NB4 (cell line): Measurements from ENCODE around the gene PRH1.

Experiments used
- DNase-seq: peaks from one replicate; pipeline ENCODE4 v3.0.0; 2010; ENCODE audit warnings: low read depth
- H3K4me3 ChIP-seq: one replicate; pipeline ENCODE4 v1.5.1; 2011; ENCODE audit warnings: mild to moderate bottlenecking, low read depth, low read length, moderate library complexity
- CTCF ChIP-seq: IDR thresholded peaks from one replicate; pipeline ENCODE4 v1.5.1; 2012; ENCODE audit warnings: low read depth, low read length
- MYC ChIP-seq: IDR thresholded peaks from 2 replicates; pipeline ENCODE4 v1.6.1; 2011; ENCODE audit warnings: low read depth, low read length
- POLR2A ChIP-seq: IDR thresholded peaks from 2 replicates; pipeline ENCODE4 v1.6.1; 2011; ENCODE audit warnings: mild to moderate bottlenecking; ENCODE audit not compliant: insufficient read length; ENCODE audit errors: extremely low read depth
- TF ChIP-seq, protein P1 (sequence below): IDR thresholded peaks from 2 replicates; pipeline ENCODE4 v1.6.1; 2011; ENCODE audit warnings: low read depth, low read length

PRH1 gene

GRCh38 chr12:10853776-10854175 is 30.3 kb downstream of the PRH1 start:
- TF ChIP-seq MYC (no peak), CTCF (no peak), POLR2A (no peak)
- TF ChIP-seq, protein P1, sequence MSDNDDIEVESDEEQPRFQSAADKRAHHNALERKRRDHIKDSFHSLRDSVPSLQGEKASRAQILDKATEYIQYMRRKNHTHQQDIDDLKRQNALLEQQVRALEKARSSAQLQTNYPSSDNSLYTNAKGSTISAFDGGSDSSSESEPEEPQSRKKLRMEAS, result no peak
- H3K4me3 ChIP-seq, result no peak overlapping the region
- DNase-seq, result no peak

- TF ChIP-seq MYC (no peak), CTCF (no peak), POLR2A (no peak)
- TF ChIP-seq, protein P1, result no peak
- no peak for DNase-seq
Measured at GRCh38 chr12:10851243-10851858, 32.7 kb downstream of the PRH1 start.

DNA sequence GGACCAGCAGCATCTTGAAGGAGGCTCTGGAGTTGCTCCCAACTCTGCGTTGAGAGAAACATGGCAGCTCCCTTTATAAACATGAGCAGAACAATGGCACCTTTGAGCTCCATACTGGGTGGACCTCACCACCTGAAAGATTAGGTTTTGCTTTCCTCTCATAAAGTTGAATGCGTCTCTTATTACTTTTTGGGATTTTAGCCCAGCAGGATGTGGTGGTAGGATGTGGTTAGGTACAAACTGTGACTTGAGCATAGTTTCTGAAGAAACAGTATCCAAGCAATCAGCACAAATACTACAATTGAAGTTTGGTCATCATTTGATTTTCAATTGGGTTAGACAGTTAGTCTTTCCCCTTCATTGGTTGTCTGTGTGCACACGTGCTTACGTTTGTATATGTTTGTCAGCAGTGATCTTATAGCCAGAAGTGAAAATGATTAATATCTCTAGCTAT is 34.6 kb downstream of the PRH1 start, which contains the start of gene PRR4:
PRR4 (minus strand) TSS at position 51 of the 454 bp plus-strand sequence; CDS start at position 13, 38 bp downstream.
- TF ChIP-seq MYC, result no peak
- no peak for TF ChIP-seq POLR2A
- TF ChIP-seq, protein P1, result no peak
- TF ChIP-seq CTCF, result no peak
- DNase-seq, result no peak

More at GRCh38 chr12:10851243-10851858, 32.7 kb downstream of the PRH1 start:
- no peak overlapping the region for H3K4me3 ChIP-seq

GRCh38 chr12:10847744-10848143 is 36.3 kb downstream of the PRH1 start:
- no peak for TF ChIP-seq CTCF
- TF ChIP-seq, protein P1, result no peak
- no peak for TF ChIP-seq POLR2A
- no peak overlapping the region for H3K4me3 ChIP-seq
- no peak for DNase-seq

More for the DNA sequence above, 34.6 kb downstream of the PRH1 start, which contains the start of gene PRR4:
- no peak within 1 kb of the TSS for H3K4me3 ChIP-seq

DNA sequence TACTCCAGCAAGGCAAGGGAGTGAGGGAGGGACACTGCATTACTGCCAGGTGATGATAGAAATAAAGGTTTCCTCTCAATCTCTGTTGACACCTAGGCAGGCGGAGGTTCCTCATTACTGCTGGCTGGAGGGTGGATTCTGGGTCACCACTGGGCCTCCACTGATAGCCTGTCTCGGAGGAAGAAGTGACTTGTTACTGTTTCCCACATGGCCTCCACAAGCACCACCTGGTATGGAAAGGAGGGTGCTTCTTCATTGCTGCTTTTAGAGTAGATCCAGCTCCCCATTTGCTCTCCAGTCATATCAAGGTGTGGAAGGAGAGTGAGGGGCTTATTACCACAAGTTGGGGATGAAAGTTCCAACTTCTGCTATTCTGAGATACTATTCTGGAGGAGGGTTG is 41.2 kb downstream of the PRH1 start:
- no peak for DNase-seq
- TF ChIP-seq CTCF (no peak), POLR2A (no peak), MYC (no peak)
- TF ChIP-seq, protein P1, result no peak
- no peak overlapping the region for H3K4me3 ChIP-seq

DNA sequence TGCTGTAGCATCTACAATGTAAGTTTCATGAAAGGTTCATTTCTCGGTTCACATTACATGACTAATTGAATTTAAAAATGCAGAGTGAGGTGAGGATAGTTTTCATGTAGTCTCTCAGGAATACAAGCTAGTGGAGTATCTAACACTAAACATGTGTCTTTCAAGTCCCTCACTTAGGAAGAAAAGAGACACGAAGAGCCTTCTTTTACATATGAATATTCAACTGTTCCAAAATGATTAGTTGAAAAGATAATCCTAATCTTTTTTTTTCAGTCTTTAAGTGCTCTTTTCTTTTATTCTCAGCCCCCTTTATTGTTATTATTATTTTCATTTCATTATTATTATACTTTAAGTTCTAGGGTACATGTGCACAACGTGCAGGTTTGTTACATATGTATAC is 45.6 kb downstream of the PRH1 start:
- TF ChIP-seq POLR2A (no peak), MYC (no peak), CTCF (no peak)
- TF ChIP-seq, protein P1, result no peak
- no peak overlapping the region for H3K4me3 ChIP-seq
- DNase-seq, result no peak
